Neuronal stem cell (in vitro differentiated cells): ENCODE data around the gene BTBD9.
"Not testable (repeated sequence)": the region's sequence is repeated elsewhere in the genome, so short reads cannot be mapped to it uniquely, and the experiment has no call there.

ENCODE experiments used
- DNase-seq: peaks from one replicate; pipeline ENCODE4 v3.0.0-alpha.2; 2013; ENCODE audit warnings: low spot score
- H2AFZ ChIP-seq: one replicate; pipeline ENCODE4 v1.6.1; 2013; ENCODE audit warnings: mild to moderate bottlenecking, low read length, inconsistent platforms
- H2AK5ac ChIP-seq: 2 replicates; pipeline ENCODE4 v1.6.1; 2013; ENCODE audit warnings: low read depth, mild to moderate bottlenecking, inconsistent platforms, low read length, moderate library complexity, mixed read lengths
- H2BK120ac ChIP-seq: 2 replicates; pipeline ENCODE4 v1.6.1; 2013; ENCODE audit warnings: low read depth, mild to moderate bottlenecking, inconsistent platforms, low read length, moderate library complexity, mixed read lengths
- H2BK12ac ChIP-seq: one replicate; pipeline ENCODE4 v1.6.1; 2013; ENCODE audit warnings: low read length, inconsistent platforms
- H2BK15ac ChIP-seq: 2 replicates; pipeline ENCODE4 v1.6.1; 2013; ENCODE audit warnings: mild to moderate bottlenecking, low read length, inconsistent platforms, mixed read lengths
- H2BK5ac ChIP-seq: one replicate; pipeline ENCODE4 v1.6.1; 2013; ENCODE audit warnings: inconsistent platforms, mild to moderate bottlenecking, low read length, moderate library complexity
- H3K14ac ChIP-seq: one replicate; pipeline ENCODE4 v1.6.1; 2013; ENCODE audit warnings: low read length, inconsistent platforms
- H3K18ac ChIP-seq: 2 replicates; pipeline ENCODE4 v1.6.1; 2013; ENCODE audit warnings: low read length, inconsistent platforms
- H3K23ac ChIP-seq: 2 replicates; pipeline ENCODE4 v1.6.1; 2013; ENCODE audit warnings: low read depth, mild to moderate bottlenecking, mixed read lengths, low read length, inconsistent platforms; ENCODE audit not compliant: poor library complexity
- H3K27ac ChIP-seq: replicated peaks from 3 replicates; pipeline ENCODE4 v1.5.1; 2013; ENCODE audit warnings: low read length, inconsistent platforms
- H3K27me3 ChIP-seq, 3 experiments: 2 replicates each; pipeline ENCODE4 v1.6.1; 2013; ENCODE audit warnings: low read length in 3 of 3, mild to moderate bottlenecking in 2 of 3, inconsistent platforms in 1 of 3, low read depth in 1 of 3, mixed read lengths in 1 of 3, moderate library complexity in 1 of 3; ENCODE audit not compliant: control insufficient read depth in 3 of 3, insufficient read depth in 3 of 3
- H3K36me3 ChIP-seq, 2 donors: replicated peaks in 1 of 2; 2 replicates each; pipeline ENCODE4 v1.6.1; 2013; ENCODE audit warnings: low read length in 2 of 2; ENCODE audit not compliant: control insufficient read depth in 2 of 2, insufficient read depth in 2 of 2
- H3K4ac ChIP-seq: 2 replicates; pipeline ENCODE4 v1.6.1; 2013; ENCODE audit warnings: inconsistent platforms, mild to moderate bottlenecking, low read length, moderate library complexity
- H3K4me1 ChIP-seq, 2 donors: 1 replicate in 1 of 2; 2 replicates in 1 of 2; pipeline ENCODE4 v1.6.1; 2013; ENCODE audit warnings: low read length in 2 of 2, low read depth in 1 of 2; ENCODE audit not compliant: control insufficient read depth in 2 of 2, insufficient read depth in 1 of 2
- H3K4me2 ChIP-seq: one replicate; pipeline ENCODE4 v1.6.1; 2013; ENCODE audit warnings: mild to moderate bottlenecking, low read length, inconsistent platforms; ENCODE audit not compliant: insufficient read depth, poor library complexity, severe bottlenecking
- H3K4me3 ChIP-seq, 2 donors: 2 replicates each; pipeline ENCODE4 v1.5.1; 2013; ENCODE audit warnings: low read length in 2 of 2, mild to moderate bottlenecking in 2 of 2, inconsistent platforms in 1 of 2, moderate library complexity in 1 of 2
- H3K79me1 ChIP-seq: one replicate; pipeline ENCODE4 v1.6.1; 2013; ENCODE audit warnings: low read depth, mild to moderate bottlenecking, inconsistent platforms, low read length, moderate library complexity
- H3K9ac ChIP-seq: one replicate; pipeline ENCODE4 v1.6.1; 2013; ENCODE audit warnings: mild to moderate bottlenecking, low read depth, low read length, inconsistent platforms; ENCODE audit not compliant: poor library complexity
- H3K9me3 ChIP-seq, 2 donors: replicated peaks in 1 of 2; 2 replicates each; pipeline versions ENCODE3 to v1.6.1; 2013; ENCODE audit warnings: low read length in 2 of 2, mild to moderate bottlenecking in 2 of 2, inconsistent platforms in 1 of 2, low read depth in 1 of 2, mixed read lengths in 1 of 2, moderate library complexity in 1 of 2; ENCODE audit not compliant: control insufficient read depth in 2 of 2, insufficient read depth in 1 of 2
- H4K8ac ChIP-seq: one replicate; pipeline ENCODE4 v1.6.1; 2013; ENCODE audit warnings: low read depth, mild to moderate bottlenecking, inconsistent platforms, low read length, moderate library complexity
- H4K91ac ChIP-seq: one replicate; pipeline ENCODE4 v1.6.1; 2013; ENCODE audit warnings: low read length, low read depth, mild to moderate bottlenecking, inconsistent platforms; ENCODE audit not compliant: poor library complexity
- WGBS, 2 donors: extraction: QIAGEN DNeasy Blood & Tissue Kit; methylation state at CpG; one replicate each; pipeline ENCODE4 v1.1.7; 2013; ENCODE audit warnings: missing lambda C conversion rate in 2 of 2, mixed read lengths in 1 of 2; ENCODE audit not compliant: insufficient read length in 2 of 2, insufficient replicate concordance in 1 of 2; ENCODE audit errors: extremely low coverage in 2 of 2; 5-methylcytosine and 5-hydroxymethylcytosine counted together

Gene BTBD9

DNA sequence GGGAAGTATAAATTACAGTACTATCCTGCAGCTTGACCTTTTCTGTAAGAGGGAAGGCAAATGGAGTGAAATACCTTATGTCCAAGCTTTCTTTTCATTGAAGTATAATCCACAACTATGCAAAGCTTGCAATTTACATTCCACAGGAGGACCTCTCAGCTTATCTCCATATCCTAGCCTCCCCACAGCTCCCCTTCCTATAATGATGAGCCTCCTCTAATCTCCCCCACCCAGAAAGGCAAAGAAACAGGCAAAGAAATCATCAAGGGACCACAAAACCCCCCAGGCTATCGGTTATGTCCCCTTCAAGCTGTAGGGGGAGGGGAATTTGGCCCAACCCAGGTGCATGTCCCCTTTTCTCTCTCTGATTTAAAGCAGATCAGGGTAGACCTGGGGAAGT, 21.4 kb downstream of the BTBD9 start:
- not testable (repeated sequence) for H3K23ac ChIP-seq, H4K8ac ChIP-seq, H3K4me1 ChIP-seq, H3K18ac ChIP-seq, H3K27me3 ChIP-seq, H2BK12ac ChIP-seq, H2BK5ac ChIP-seq, H2BK120ac ChIP-seq, H3K36me3 ChIP-seq, DNase-seq, H4K91ac ChIP-seq, H3K79me1 ChIP-seq, H3K4me2 ChIP-seq, H3K14ac ChIP-seq, H2AK5ac ChIP-seq, H3K27ac ChIP-seq, H3K9me3 ChIP-seq, H3K9ac ChIP-seq, H2AFZ ChIP-seq, H3K4ac ChIP-seq, H3K4me3 ChIP-seq, H2BK15ac ChIP-seq
- WGBS, 2 donors, result no CpG with 5 or more reads among the region's 1 CpG

DNA sequence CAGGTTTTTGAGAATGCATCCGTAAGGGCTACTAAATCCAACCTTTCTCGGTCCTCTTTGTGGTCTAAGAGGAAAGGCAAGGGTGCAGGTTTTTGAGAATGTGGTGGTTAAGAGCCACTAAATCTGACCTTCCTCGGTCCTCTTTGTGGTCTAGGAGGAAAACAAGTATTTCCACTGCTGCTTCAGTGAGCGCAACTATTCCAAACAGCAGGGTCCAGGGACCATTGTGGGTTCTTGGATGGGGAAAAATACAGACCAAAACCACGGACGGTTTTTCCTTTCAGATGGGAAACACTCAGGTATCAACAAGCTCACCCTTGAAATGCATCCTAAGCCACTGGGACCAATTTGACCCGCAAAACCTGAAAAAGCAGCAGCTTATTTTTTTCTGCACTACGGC, 21.9 kb downstream of the BTBD9 start:
- Histone ChIP-seq H3K9me3 (peaks cover 0 to 3% of the 10 kb centered on the region in 2 donors), H3K4me1 (peaks cover 0 to 7% of the 10 kb centered on the region in 2 donors), H2BK15ac (no peak overlapping the region), H2AK5ac (no peak overlapping the region), H2AFZ (no peak overlapping the region), H3K27me3 (no peaks in the 10 kb centered on the region), H3K18ac (no peak overlapping the region), H3K4ac (no peak overlapping the region), H4K91ac (no peak overlapping the region), H3K4me3 (no peak overlapping the region), H3K4me2 (no peak overlapping the region), H2BK5ac (no peak overlapping the region), H3K23ac (no peak overlapping the region), H2BK12ac (no peak overlapping the region), H4K8ac (no peak overlapping the region), H3K36me3 (no peaks in the 10 kb centered on the region), H3K27ac (no peak overlapping the region), H3K79me1 (peaks cover 1% of the 10 kb centered on the region), H3K14ac (no peak overlapping the region), H3K9ac (no peak overlapping the region), H2BK120ac (no peak overlapping the region)
- WGBS, 2 donors, result no CpG with 5 or more reads among the region's 8 CpGs
- DNase-seq, result no peak

- peaks cover 1% of the 10 kb centered on the region for H3K79me1 ChIP-seq
- H3K23ac ChIP-seq, result no peak overlapping the region
- no peak overlapping the region for H3K27ac ChIP-seq
- H3K9ac ChIP-seq, result no peak overlapping the region
- H2AK5ac ChIP-seq, result no peak overlapping the region
- no peak overlapping the region for H4K8ac ChIP-seq
- H3K27me3 ChIP-seq, result no peaks in the 10 kb centered on the region
- DNase-seq, result no peak
- H3K36me3 ChIP-seq, result no peaks in the 10 kb centered on the region
- no peak overlapping the region for H3K4me3 ChIP-seq
- no peak overlapping the region for H3K4ac ChIP-seq
- H2BK120ac ChIP-seq, result no peak overlapping the region
- no peak overlapping the region for H3K18ac ChIP-seq
- 100% methylated on average over 1 of the region's 1 CpG; no CpG with 5 or more reads in 1 of the 2 donors for WGBS, 2 donors
- no peak overlapping the region for H2AFZ ChIP-seq
- H3K4me1 ChIP-seq, result peaks cover 2 to 5% of the 10 kb centered on the region in 2 donors
- H2BK5ac ChIP-seq, result no peak overlapping the region
- no peak overlapping the region for H4K91ac ChIP-seq
- H3K4me2 ChIP-seq, result no peak overlapping the region
- H3K9me3 ChIP-seq, result no peaks in the 10 kb centered on the region
- no peak overlapping the region for H3K14ac ChIP-seq
- H2BK12ac ChIP-seq, result no peak overlapping the region
- no peak overlapping the region for H2BK15ac ChIP-seq
Observed at GRCh38 chr6:38612143-38612965, 27.4 kb downstream of the BTBD9 start.

DNA sequence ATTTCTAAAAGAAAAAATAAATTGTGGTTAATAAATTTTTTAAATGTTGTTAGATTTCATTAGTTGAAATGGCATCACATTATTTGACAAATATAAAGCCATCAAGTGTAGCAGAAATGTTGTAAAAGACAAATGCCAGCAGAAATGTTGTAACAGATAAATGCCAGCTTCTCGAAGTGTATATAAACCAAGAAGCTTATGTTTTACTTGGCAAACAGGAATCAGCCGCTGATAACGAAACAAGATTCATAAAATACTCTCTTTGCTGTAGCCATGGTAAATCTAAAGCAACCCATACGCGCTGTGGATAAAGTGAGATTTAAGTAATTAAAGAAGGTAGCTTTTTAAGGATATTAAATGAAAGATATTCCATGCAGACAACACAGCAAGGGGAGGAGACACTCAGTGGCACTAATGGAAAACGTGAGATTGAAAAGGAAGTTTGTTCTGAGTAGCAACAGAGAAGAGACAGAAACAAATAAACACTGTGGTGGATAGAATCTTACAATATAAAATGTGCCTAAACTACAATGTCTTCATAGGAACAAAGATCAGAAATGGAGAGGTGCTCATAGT, 29.6 kb downstream of the BTBD9 start:
- no peak overlapping the region for H3K4me3 ChIP-seq
- H3K4me1 ChIP-seq, result peaks cover 2 to 5% of the 10 kb centered on the region in 2 donors
- no peak overlapping the region for H2BK15ac ChIP-seq
- H3K23ac ChIP-seq, result no peak overlapping the region
- H2BK120ac ChIP-seq, result no peak overlapping the region
- H2BK5ac ChIP-seq, result no peak overlapping the region
- H3K27me3 ChIP-seq, result no peaks in the 10 kb centered on the region
- peaks cover 1% of the 10 kb centered on the region for H3K79me1 ChIP-seq
- no peak overlapping the region for H3K4ac ChIP-seq
- no peaks in the 10 kb centered on the region for H3K36me3 ChIP-seq
- no peak overlapping the region for H3K18ac ChIP-seq
- no peak overlapping the region for H2AK5ac ChIP-seq
- no peak overlapping the region for H3K4me2 ChIP-seq
- no peak overlapping the region for H3K9ac ChIP-seq
- H2BK12ac ChIP-seq, result no peak overlapping the region
- no peak overlapping the region for H3K27ac ChIP-seq
- H3K9me3 ChIP-seq, result no peaks in the 10 kb centered on the region
- DNase-seq, result no peak
- no peak overlapping the region for H4K8ac ChIP-seq
- no peak overlapping the region for H2AFZ ChIP-seq
- no CpG with 5 or more reads among the region's 6 CpGs for WGBS, 2 donors
- H4K91ac ChIP-seq, result no peak overlapping the region
- no peak overlapping the region for H3K14ac ChIP-seq
